Trophoblast cell (in vitro differentiated cells and primary cell): Measurements from ENCODE around the gene IQSEC1.

Source experiments
- DNase-seq, 2 donors: peaks; one replicate each; pipeline ENCODE4 v3.0.0-alpha.2; 2016
- H2AFZ ChIP-seq: 2 replicates; pipeline ENCODE4 v1.6.1; 2013; ENCODE audit warnings: low read length, moderate library complexity, mild to moderate bottlenecking; ENCODE audit not compliant: insufficient read depth, poor library complexity
- H2AK5ac ChIP-seq: 2 replicates; pipeline ENCODE4 v1.6.1; 2013; ENCODE audit warnings: mild to moderate bottlenecking, low read length
- H2BK120ac ChIP-seq: 2 replicates; pipeline ENCODE4 v1.6.1; 2013; ENCODE audit warnings: low read length, mild to moderate bottlenecking, moderate library complexity; ENCODE audit not compliant: insufficient read depth, poor library complexity
- H2BK12ac ChIP-seq: 2 replicates; pipeline ENCODE4 v1.6.1; 2013; ENCODE audit warnings: mild to moderate bottlenecking, low read length, moderate library complexity
- H2BK5ac ChIP-seq: 2 replicates; pipeline ENCODE4 v1.6.1; 2013; ENCODE audit warnings: low read length, low read depth, moderate library complexity, mild to moderate bottlenecking; ENCODE audit not compliant: poor library complexity
- H3K14ac ChIP-seq: 2 replicates; pipeline ENCODE4 v1.6.1; 2013; ENCODE audit warnings: mild to moderate bottlenecking, low read length
- H3K18ac ChIP-seq: 2 replicates; pipeline ENCODE4 v1.6.1; 2013; ENCODE audit warnings: mild to moderate bottlenecking, low read length
- H3K23ac ChIP-seq: 2 replicates; pipeline ENCODE4 v1.6.1; 2013; ENCODE audit warnings: low read length
- H3K27ac ChIP-seq: 2 replicates; pipeline ENCODE4 v1.5.1; 2013; ENCODE audit warnings: low read depth, mild to moderate bottlenecking, inconsistent platforms, low read length, moderate library complexity
- H3K27me3 ChIP-seq: 2 replicates; pipeline ENCODE4 v1.6.1; 2013; ENCODE audit warnings: inconsistent platforms, mild to moderate bottlenecking, low read length, moderate library complexity; ENCODE audit not compliant: insufficient read depth
- H3K36me3 ChIP-seq, 2 experiments: 1 replicate in 1 of 2; 2 replicates in 1 of 2; pipeline ENCODE4 v1.6.1; 2013; ENCODE audit warnings: low read length in 2 of 2, mild to moderate bottlenecking in 2 of 2, moderate library complexity in 1 of 2; ENCODE audit not compliant: insufficient read depth in 2 of 2, control insufficient read depth in 1 of 2
- H3K4ac ChIP-seq: 2 replicates; pipeline ENCODE4 v1.6.1; 2013; ENCODE audit warnings: low read depth, mild to moderate bottlenecking, low read length, moderate library complexity
- H3K4me1 ChIP-seq, 2 experiments: 1 replicate in 1 of 2; 2 replicates in 1 of 2; pipeline ENCODE4 v1.6.1; 2013; ENCODE audit warnings: low read length in 2 of 2, mild to moderate bottlenecking in 2 of 2, moderate library complexity in 1 of 2; ENCODE audit not compliant: insufficient read depth in 2 of 2, control insufficient read depth in 1 of 2
- H3K4me2 ChIP-seq: 2 replicates; pipeline ENCODE4 v1.6.1; 2013; ENCODE audit warnings: inconsistent platforms, mild to moderate bottlenecking, low read length, moderate library complexity
- H3K4me3 ChIP-seq: 2 replicates; pipeline ENCODE4 v1.5.1; 2013; ENCODE audit warnings: mild to moderate bottlenecking, low read depth, low read length, inconsistent platforms
- H3K79me1 ChIP-seq: one replicate; pipeline ENCODE4 v1.6.1; 2013; ENCODE audit warnings: low read length
- H3K79me2 ChIP-seq: 2 replicates; pipeline ENCODE4 v1.6.1; 2013; ENCODE audit warnings: low read length, mild to moderate bottlenecking; ENCODE audit not compliant: control insufficient read depth, insufficient read depth, poor library complexity
- H3K9ac ChIP-seq: 2 replicates; pipeline ENCODE4 v1.6.1; 2013; ENCODE audit warnings: mild to moderate bottlenecking, low read length
- H3K9me3 ChIP-seq: 2 replicates; pipeline ENCODE4 v1.6.1; 2013; ENCODE audit warnings: low read depth, mild to moderate bottlenecking, control low read depth, inconsistent platforms, low read length; ENCODE audit not compliant: insufficient read depth
- H4K12ac ChIP-seq: 2 replicates; pipeline ENCODE4 v1.6.1; 2013; ENCODE audit warnings: low read depth, mild to moderate bottlenecking, low read length, moderate library complexity
- H4K8ac ChIP-seq: 2 replicates; pipeline ENCODE4 v1.6.1; 2013; ENCODE audit warnings: low read depth, mild to moderate bottlenecking, low read length, moderate library complexity
- H4K91ac ChIP-seq: one replicate; pipeline ENCODE4 v1.6.1; 2013; ENCODE audit warnings: low read depth, mild to moderate bottlenecking, low read length, moderate library complexity
- WGBS: extraction: QIAGEN DNeasy Blood & Tissue Kit; methylation state at CpG from one replicate; pipeline ENCODE4 v1.1.7; 2013; ENCODE audit warnings: missing lambda C conversion rate; ENCODE audit not compliant: insufficient read length, insufficient coverage; ENCODE audit errors: extremely low coverage; 5-methylcytosine and 5-hydroxymethylcytosine counted together

Gene IQSEC1

GRCh38 chr3:13053893-13054292 is 19.3 kb downstream of the IQSEC1 start:
- no peak overlapping the region for H3K4me3 ChIP-seq
- no peak overlapping the region for H4K91ac ChIP-seq
- no peak overlapping the region for H2BK120ac ChIP-seq
- H4K12ac ChIP-seq: no peak overlapping the region
- no peak overlapping the region for H4K8ac ChIP-seq
- H3K4me1 ChIP-seq: no peaks in the 10 kb centered on the region
- H3K14ac ChIP-seq: no peak overlapping the region
- no peak overlapping the region for H2AK5ac ChIP-seq
- H3K18ac ChIP-seq: no peak overlapping the region
- no peak overlapping the region for H3K4ac ChIP-seq
- H3K27ac ChIP-seq: no peak overlapping the region
- no peaks in the 10 kb centered on the region for H3K79me1 ChIP-seq
- H3K27me3 ChIP-seq: peaks cover 2% of the 10 kb centered on the region
- no peak for DNase-seq
- no peaks in the 10 kb centered on the region for H3K79me2 ChIP-seq
- H3K4me2 ChIP-seq: no peak overlapping the region
- H2BK5ac ChIP-seq: no peak overlapping the region
- H3K23ac ChIP-seq: no peak overlapping the region
- H3K9me3 ChIP-seq: no peaks in the 10 kb centered on the region
- no peak overlapping the region for H2AFZ ChIP-seq
- H2BK12ac ChIP-seq: no peak overlapping the region
- no CpG with 5 or more reads among the region's 12 CpGs for WGBS
- H3K36me3 ChIP-seq: no peaks in the 10 kb centered on the region
- no peak overlapping the region for H3K9ac ChIP-seq

GRCh38 chr3:13053420-13053819 is 19.8 kb downstream of the IQSEC1 start:
- H2AFZ ChIP-seq: no peak overlapping the region
- no peak overlapping the region for H2BK12ac ChIP-seq
- no peak overlapping the region for H3K27ac ChIP-seq
- H3K4ac ChIP-seq: no peak overlapping the region
- no peak overlapping the region for H2BK120ac ChIP-seq
- no peak overlapping the region for H3K18ac ChIP-seq
- H2BK5ac ChIP-seq: no peak overlapping the region
- H2AK5ac ChIP-seq: no peak overlapping the region
- no peak overlapping the region for H4K91ac ChIP-seq
- no CpG with 5 or more reads among the region's 8 CpGs for WGBS
- no peak overlapping the region for H3K23ac ChIP-seq
- H3K36me3 ChIP-seq: no peaks in the 10 kb centered on the region
- H4K12ac ChIP-seq: no peak overlapping the region
- H3K27me3 ChIP-seq: no peaks in the 10 kb centered on the region
- no peaks in the 10 kb centered on the region for H3K79me1 ChIP-seq
- no peak overlapping the region for H3K14ac ChIP-seq
- no peak overlapping the region for H3K4me3 ChIP-seq
- no peak for DNase-seq
- H3K9ac ChIP-seq: no peak overlapping the region
- no peak overlapping the region for H4K8ac ChIP-seq
- H3K4me1 ChIP-seq: no peaks in the 10 kb centered on the region
- no peak overlapping the region for H3K4me2 ChIP-seq
- no peaks in the 10 kb centered on the region for H3K79me2 ChIP-seq
- no peaks in the 10 kb centered on the region for H3K9me3 ChIP-seq

GRCh38 chr3:13052191-13052820 is 20.9 kb downstream of the IQSEC1 start:
- no peak overlapping the region for H2BK5ac ChIP-seq
- H3K23ac ChIP-seq: no peak overlapping the region
- no peak overlapping the region for H4K12ac ChIP-seq
- no peak overlapping the region for H2BK120ac ChIP-seq
- H3K36me3 ChIP-seq: no peaks in the 10 kb centered on the region
- no peaks in the 10 kb centered on the region for H3K4me1 ChIP-seq
- H2BK12ac ChIP-seq: no peak overlapping the region
- H3K4ac ChIP-seq: no peak overlapping the region
- H4K8ac ChIP-seq: no peak overlapping the region
- H3K18ac ChIP-seq: no peak overlapping the region
- H3K79me2 ChIP-seq: no peaks in the 10 kb centered on the region
- no peak overlapping the region for H3K4me3 ChIP-seq
- no peak overlapping the region for H3K14ac ChIP-seq
- H3K27me3 ChIP-seq: no peaks in the 10 kb centered on the region
- H3K9me3 ChIP-seq: no peaks in the 10 kb centered on the region
- no peak overlapping the region for H3K27ac ChIP-seq
- H4K91ac ChIP-seq: no peak overlapping the region
- no peak overlapping the region for H3K4me2 ChIP-seq
- no peak for DNase-seq
- no peak overlapping the region for H2AFZ ChIP-seq
- no peak overlapping the region for H2AK5ac ChIP-seq
- H3K79me1 ChIP-seq: no peaks in the 10 kb centered on the region
- no peak overlapping the region for H3K9ac ChIP-seq
- WGBS: no CpG with 5 or more reads among the region's 16 CpGs

GRCh38 chr3:13051581-13051980 is 21.6 kb downstream of the IQSEC1 start:
- H3K27ac ChIP-seq: no peak overlapping the region
- H3K14ac ChIP-seq: no peak overlapping the region
- no peaks in the 10 kb centered on the region for H3K4me1 ChIP-seq
- WGBS: no CpG with 5 or more reads among the region's 6 CpGs
- H2AFZ ChIP-seq: no peak overlapping the region
- no peak overlapping the region for H3K4me2 ChIP-seq
- no peak overlapping the region for H3K9ac ChIP-seq
- no peak overlapping the region for H3K4ac ChIP-seq
- no peaks in the 10 kb centered on the region for H3K9me3 ChIP-seq
- H3K79me1 ChIP-seq: no peaks in the 10 kb centered on the region
- no peaks in the 10 kb centered on the region for H3K27me3 ChIP-seq
- H2BK120ac ChIP-seq: no peak overlapping the region
- H2AK5ac ChIP-seq: no peak overlapping the region
- no peak overlapping the region for H4K8ac ChIP-seq
- H2BK5ac ChIP-seq: no peak overlapping the region
- no peak for DNase-seq
- H3K23ac ChIP-seq: no peak overlapping the region
- no peak overlapping the region for H3K18ac ChIP-seq
- H3K4me3 ChIP-seq: no peak overlapping the region
- H2BK12ac ChIP-seq: no peak overlapping the region
- H3K79me2 ChIP-seq: no peaks in the 10 kb centered on the region
- H3K36me3 ChIP-seq: no peaks in the 10 kb centered on the region
- H4K12ac ChIP-seq: no peak overlapping the region
- no peak overlapping the region for H4K91ac ChIP-seq
